ENCODE measurements around the gene CXCL14. TPM values are rescaled to one million over a fixed set of nuclear protein-coding genes. Genes with fewer than 3 reads are reported as not detected.

Gene CXCL14
- total RNA-seq, 1 experiment from 2014 or later = not detected

GRCh38 chr5:135587721-135588663 lies 9.2 kb upstream of the CXCL14 start:
- Histone ChIP-seq H3K4me1 (ENCODE audit: control insufficient read depth in 1 of 2, insufficient read depth in 2 of 2, low read length in 2 of 2) (no peaks in the 10 kb centered on the region), H3K27me3 (ENCODE audit: insufficient read depth, low read length) (peaks cover 27% of the 10 kb centered on the region), H3K4me2 (ENCODE audit: low read length) (no peak overlapping the region), H3K27ac (ENCODE audit: low read depth, low read length) (no peak overlapping the region), H2AFZ (ENCODE audit: low read depth, low read length, poor library complexity, severe bottlenecking) (no peak overlapping the region), H3K36me3 (ENCODE audit: control insufficient read depth in 1 of 2, insufficient read depth in 2 of 2, low read length in 2 of 2) (no peaks in the 10 kb centered on the region), H3K79me2 (ENCODE audit: insufficient read depth, low read length) (no peaks in the 10 kb centered on the region), H3K9me2 (ENCODE audit: insufficient read depth) (no peaks in the 10 kb centered on the region), H3K9ac (ENCODE audit: low read length) (no peak overlapping the region), H3K9me3 (ENCODE audit: control insufficient read depth in 1 of 2, insufficient read depth in 1 of 2, low read depth in 1 of 2, low read length in 2 of 2) (no peaks in the 10 kb centered on the region), H4K20me1 (ENCODE audit: insufficient read depth) (no peaks in the 10 kb centered on the region), H3K4me3 (replicated peaks in 1 of 2; ENCODE audit: low read depth in 1 of 2, low read length in 2 of 2) (no peak overlapping the region)
- DNase-seq (ENCODE audit: low read depth, low spot score) (no peak), ATAC-seq (no peak)
- no peak for TF ChIP-seq EZH2phosphoT487 (IDR thresholded peaks at IDR 0.05; ENCODE audit: borderline replicate concordance)
- TF ChIP-seq ZNF274 (IDR thresholded peaks at IDR 0.05; ENCODE audit: low read depth, low read length) = no peak
- TF ChIP-seq SIN3A (IDR thresholded peaks at IDR 0.05; ENCODE audit: low read depth) = no peak
- TF ChIP-seq TCF7L2 (IDR thresholded peaks at IDR 0.05; ENCODE audit: borderline replicate concordance, extremely low read depth, insufficient read depth, insufficient read length) = no peak
- no peak for TF ChIP-seq SP1 (IDR thresholded peaks at IDR 0.05; ENCODE audit: low read depth)
- TF ChIP-seq, protein P1, sequence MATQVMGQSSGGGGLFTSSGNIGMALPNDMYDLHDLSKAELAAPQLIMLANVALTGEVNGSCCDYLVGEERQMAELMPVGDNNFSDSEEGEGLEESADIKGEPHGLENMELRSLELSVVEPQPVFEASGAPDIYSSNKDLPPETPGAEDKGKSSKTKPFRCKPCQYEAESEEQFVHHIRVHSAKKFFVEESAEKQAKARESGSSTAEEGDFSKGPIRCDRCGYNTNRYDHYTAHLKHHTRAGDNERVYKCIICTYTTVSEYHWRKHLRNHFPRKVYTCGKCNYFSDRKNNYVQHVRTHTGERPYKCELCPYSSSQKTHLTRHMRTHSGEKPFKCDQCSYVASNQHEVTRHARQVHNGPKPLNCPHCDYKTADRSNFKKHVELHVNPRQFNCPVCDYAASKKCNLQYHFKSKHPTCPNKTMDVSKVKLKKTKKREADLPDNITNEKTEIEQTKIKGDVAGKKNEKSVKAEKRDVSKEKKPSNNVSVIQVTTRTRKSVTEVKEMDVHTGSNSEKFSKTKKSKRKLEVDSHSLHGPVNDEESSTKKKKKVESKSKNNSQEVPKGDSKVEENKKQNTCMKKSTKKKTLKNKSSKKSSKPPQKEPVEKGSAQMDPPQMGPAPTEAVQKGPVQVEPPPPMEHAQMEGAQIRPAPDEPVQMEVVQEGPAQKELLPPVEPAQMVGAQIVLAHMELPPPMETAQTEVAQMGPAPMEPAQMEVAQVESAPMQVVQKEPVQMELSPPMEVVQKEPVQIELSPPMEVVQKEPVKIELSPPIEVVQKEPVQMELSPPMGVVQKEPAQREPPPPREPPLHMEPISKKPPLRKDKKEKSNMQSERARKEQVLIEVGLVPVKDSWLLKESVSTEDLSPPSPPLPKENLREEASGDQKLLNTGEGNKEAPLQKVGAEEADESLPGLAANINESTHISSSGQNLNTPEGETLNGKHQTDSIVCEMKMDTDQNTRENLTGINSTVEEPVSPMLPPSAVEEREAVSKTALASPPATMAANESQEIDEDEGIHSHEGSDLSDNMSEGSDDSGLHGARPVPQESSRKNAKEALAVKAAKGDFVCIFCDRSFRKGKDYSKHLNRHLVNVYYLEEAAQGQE (IDR thresholded peaks at IDR 0.05; ENCODE audit: low read depth) = no peak
- TF ChIP-seq POLR2AphosphoS5 (IDR thresholded peaks at IDR 0.05; ENCODE audit: low read depth, low read length) = no peak
- TF ChIP-seq ZBTB33 (IDR thresholded peaks at IDR 0.05; ENCODE audit: extremely low read depth, insufficient replicate concordance, low read length) = no peak
- TF ChIP-seq ZFX (IDR thresholded peaks at IDR 0.05) = no peak
- TF ChIP-seq EGR1 (IDR thresholded peaks at IDR 0.05; ENCODE audit: low read depth) = no peak
- TF ChIP-seq CEBPB (IDR thresholded peaks at IDR 0.05; ENCODE audit: low read depth) = no peak
- TF ChIP-seq CBX3 (IDR thresholded peaks at IDR 0.05; ENCODE audit: low read depth) = no peak
- no peak for TF ChIP-seq RAD21 (IDR thresholded peaks at IDR 0.05; ENCODE audit: low read depth)
- TF ChIP-seq, protein P2, sequence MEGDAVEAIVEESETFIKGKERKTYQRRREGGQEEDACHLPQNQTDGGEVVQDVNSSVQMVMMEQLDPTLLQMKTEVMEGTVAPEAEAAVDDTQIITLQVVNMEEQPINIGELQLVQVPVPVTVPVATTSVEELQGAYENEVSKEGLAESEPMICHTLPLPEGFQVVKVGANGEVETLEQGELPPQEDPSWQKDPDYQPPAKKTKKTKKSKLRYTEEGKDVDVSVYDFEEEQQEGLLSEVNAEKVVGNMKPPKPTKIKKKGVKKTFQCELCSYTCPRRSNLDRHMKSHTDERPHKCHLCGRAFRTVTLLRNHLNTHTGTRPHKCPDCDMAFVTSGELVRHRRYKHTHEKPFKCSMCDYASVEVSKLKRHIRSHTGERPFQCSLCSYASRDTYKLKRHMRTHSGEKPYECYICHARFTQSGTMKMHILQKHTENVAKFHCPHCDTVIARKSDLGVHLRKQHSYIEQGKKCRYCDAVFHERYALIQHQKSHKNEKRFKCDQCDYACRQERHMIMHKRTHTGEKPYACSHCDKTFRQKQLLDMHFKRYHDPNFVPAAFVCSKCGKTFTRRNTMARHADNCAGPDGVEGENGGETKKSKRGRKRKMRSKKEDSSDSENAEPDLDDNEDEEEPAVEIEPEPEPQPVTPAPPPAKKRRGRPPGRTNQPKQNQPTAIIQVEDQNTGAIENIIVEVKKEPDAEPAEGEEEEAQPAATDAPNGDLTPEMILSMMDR (IDR thresholded peaks at IDR 0.05 in 2 of 3, conservative IDR thresholded peaks at IDR 0.05 in 1 of 3; ENCODE audit: borderline replicate concordance in 1 of 3, insufficient read depth in 1 of 3, low read depth in 2 of 3, low read length in 2 of 3) = no peak
- TF ChIP-seq, protein P3, sequence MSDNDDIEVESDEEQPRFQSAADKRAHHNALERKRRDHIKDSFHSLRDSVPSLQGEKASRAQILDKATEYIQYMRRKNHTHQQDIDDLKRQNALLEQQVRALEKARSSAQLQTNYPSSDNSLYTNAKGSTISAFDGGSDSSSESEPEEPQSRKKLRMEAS (IDR thresholded peaks at IDR 0.05) = no peak
- no peak for TF ChIP-seq FOSL1 (IDR thresholded peaks at IDR 0.05; ENCODE audit: low read depth)
- TF ChIP-seq JUND (IDR thresholded peaks at IDR 0.05) = no peak
- TF ChIP-seq POLR2A (IDR thresholded peaks at IDR 0.05; ENCODE audit: borderline replicate concordance, extremely low read depth, insufficient read depth, insufficient read length) = no peak
- TF ChIP-seq ELF1 (IDR thresholded peaks at IDR 0.05; ENCODE audit: borderline replicate concordance, low read depth) = no peak
- intact Hi-C loops (cut with micrococcal nuclease) = no loop called here
- POLR2A ChIA-PET = no interaction called here
- no TSS peak for BruUV-seq (replicated peaks)
- CTCF ChIA-PET = no interaction called here
- RAD21 ChIA-PET (ENCODE audit: low non-redundant PET in 1 of 2, low total read pairs in 2 of 2, uncharacterized antibody in 2 of 2, unreplicated experiment in 2 of 2) = no interaction called here
